BLaER1 treated with 17β-estradiol and CSF1 and Interleukin-3, amounts not matched to agents 10 nM and 100 nM (cell line): ENCODE results near the gene FLRT2.

Experiments
- H3K27ac ChIP-seq, 11 experiments: shearing (Covaris generic); formaldehyde crosslinking; 2 replicates each; pipeline ENCODE4 v1.8.1; 2022
- H3K27me3 ChIP-seq, 11 experiments: shearing (Covaris generic); formaldehyde crosslinking; 2 replicates each; pipeline ENCODE4 v1.8.1; 2022
- H3K36me3 ChIP-seq, 11 experiments: shearing (Covaris generic); formaldehyde crosslinking; 2 replicates each; pipeline ENCODE4 v1.8.1; 2022
- H3K4me1 ChIP-seq, 10 experiments: shearing (Covaris generic); formaldehyde crosslinking; 2 replicates each; pipeline ENCODE4 v1.8.1; 2022
- H3K4me2 ChIP-seq, 11 experiments: shearing (Covaris generic); formaldehyde crosslinking; 2 replicates each; pipeline ENCODE4 v1.8.1; 2022
- H3K4me3 ChIP-seq, 10 experiments: shearing (Covaris generic); formaldehyde crosslinking; 2 replicates each; pipeline ENCODE4 v1.8.1; 2022
- H3K9ac ChIP-seq, 11 experiments: shearing (Covaris generic); formaldehyde crosslinking; 2 replicates each; pipeline ENCODE4 v1.8.1; 2022
- H3K9me3 ChIP-seq, 11 experiments: shearing (Covaris generic); formaldehyde crosslinking; replicated peaks in 1 of 11; 2 replicates each; pipeline ENCODE4 v1.8.1; 2022
- H4K20me1 ChIP-seq, 11 experiments: shearing (Covaris generic); formaldehyde crosslinking; 2 replicates each; pipeline ENCODE4 v1.8.1; 2022
- Cebpa-rat ChIP-seq, 11 experiments: shearing (Covaris generic); IDR thresholded peaks; 2 replicates each; pipeline ENCODE4 v1.8.1; 2022

Gene FLRT2, protein sequence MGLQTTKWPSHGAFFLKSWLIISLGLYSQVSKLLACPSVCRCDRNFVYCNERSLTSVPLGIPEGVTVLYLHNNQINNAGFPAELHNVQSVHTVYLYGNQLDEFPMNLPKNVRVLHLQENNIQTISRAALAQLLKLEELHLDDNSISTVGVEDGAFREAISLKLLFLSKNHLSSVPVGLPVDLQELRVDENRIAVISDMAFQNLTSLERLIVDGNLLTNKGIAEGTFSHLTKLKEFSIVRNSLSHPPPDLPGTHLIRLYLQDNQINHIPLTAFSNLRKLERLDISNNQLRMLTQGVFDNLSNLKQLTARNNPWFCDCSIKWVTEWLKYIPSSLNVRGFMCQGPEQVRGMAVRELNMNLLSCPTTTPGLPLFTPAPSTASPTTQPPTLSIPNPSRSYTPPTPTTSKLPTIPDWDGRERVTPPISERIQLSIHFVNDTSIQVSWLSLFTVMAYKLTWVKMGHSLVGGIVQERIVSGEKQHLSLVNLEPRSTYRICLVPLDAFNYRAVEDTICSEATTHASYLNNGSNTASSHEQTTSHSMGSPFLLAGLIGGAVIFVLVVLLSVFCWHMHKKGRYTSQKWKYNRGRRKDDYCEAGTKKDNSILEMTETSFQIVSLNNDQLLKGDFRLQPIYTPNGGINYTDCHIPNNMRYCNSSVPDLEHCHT

DNA sequence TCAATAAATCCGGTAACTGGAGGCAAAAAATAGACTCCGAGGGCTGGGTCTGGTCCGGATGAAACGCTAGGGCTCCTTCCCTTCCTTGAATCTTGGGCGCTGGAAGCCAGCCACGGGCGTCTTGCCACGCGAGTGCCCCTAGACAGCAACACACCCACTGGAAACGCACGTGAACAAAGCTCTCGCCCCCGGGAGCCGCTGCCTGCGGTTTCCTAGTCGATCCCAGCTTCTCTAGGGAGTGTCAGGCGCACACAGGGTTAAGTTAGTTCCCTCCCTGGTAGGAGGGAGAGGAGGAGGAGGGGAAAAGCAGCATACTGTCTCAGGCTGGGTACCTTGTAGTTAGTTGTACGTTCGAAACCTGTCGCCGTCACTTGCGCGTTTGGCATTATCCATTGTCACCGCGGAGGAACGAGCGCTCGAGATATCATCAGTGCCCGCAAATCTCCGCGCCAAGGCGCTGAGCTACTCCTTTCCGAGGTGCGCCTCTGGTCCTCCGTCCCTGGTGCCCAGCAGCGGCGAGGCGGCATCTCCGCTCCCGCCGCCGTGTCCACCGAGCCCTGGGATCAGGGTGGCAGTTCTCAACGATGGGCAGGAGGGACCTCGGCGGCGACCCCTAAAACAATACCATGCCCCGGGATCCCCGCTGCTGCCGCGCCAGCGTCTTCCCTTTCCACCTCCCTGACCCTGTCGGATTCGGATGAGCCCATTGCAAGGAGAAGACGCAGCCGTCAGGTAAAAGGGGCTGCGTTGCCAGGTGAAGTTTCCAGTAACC is at the start of gene FLRT2:
TSS of gene FLRT2 (plus strand) at position 342 of the 772 bp plus-strand sequence. CDS start 91,371 bp downstream, outside the sequence.
- Histone ChIP-seq H3K27me3 (no peaks in the 10 kb centered on the region), H3K4me2 (no peak within 1 kb of the TSS), H4K20me1 (no peaks in the 10 kb centered on the region), H3K9ac (no peak within 1 kb of the TSS), H3K36me3 (no peaks in the 10 kb centered on the region), H3K4me1 (peaks cover 0 to 16% (median 0%) of the 10 kb centered on the region in 10 experiments; a peak in 6 of 20 replicates), H3K9me3 (peaks cover 50 to 61% (median 57%) of the 10 kb centered on the region in 11 experiments), H3K4me3 (no peak within 1 kb of the TSS), H3K27ac (no peak within 1 kb of the TSS)
- no peak for TF ChIP-seq Cebpa-rat (IDR thresholded peaks at IDR 0.05)

DNA sequence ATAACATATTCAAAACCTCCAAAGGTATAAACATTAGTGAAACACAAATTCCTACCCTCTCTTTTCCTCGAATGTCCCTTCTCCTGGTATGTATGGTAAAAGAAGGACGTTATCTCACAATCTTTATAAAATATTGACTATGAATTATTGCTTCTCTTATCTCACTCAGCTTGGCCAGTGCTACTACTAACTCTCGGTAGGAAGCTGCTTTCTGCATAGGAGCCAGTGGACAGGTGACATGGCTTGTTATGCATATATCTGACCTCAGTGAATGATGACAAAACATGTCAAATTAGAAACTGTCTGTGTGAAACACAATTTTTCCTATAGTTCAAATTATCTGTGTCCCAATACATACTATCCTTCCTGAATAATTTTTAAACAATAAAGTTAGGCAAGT is 48.5 kb upstream of the FLRT2 start:
- no peak overlapping the region for H3K4me3 ChIP-seq
- H4K20me1 ChIP-seq = no peaks in the 10 kb centered on the region
- no peak overlapping the region for H3K9ac ChIP-seq
- no peak overlapping the region for H3K27ac ChIP-seq
- H3K27me3 ChIP-seq = no peaks in the 10 kb centered on the region
- H3K4me2 ChIP-seq = no peak overlapping the region
- no peak for TF ChIP-seq Cebpa-rat (IDR thresholded peaks at IDR 0.05)
- H3K9me3 ChIP-seq = no peaks in the 10 kb centered on the region
- no peaks in the 10 kb centered on the region for H3K36me3 ChIP-seq
- H3K4me1 ChIP-seq = peaks cover 0 to 4% (median 0%) of the 10 kb centered on the region in 10 experiments; a peak in 1 of 20 replicates

DNA sequence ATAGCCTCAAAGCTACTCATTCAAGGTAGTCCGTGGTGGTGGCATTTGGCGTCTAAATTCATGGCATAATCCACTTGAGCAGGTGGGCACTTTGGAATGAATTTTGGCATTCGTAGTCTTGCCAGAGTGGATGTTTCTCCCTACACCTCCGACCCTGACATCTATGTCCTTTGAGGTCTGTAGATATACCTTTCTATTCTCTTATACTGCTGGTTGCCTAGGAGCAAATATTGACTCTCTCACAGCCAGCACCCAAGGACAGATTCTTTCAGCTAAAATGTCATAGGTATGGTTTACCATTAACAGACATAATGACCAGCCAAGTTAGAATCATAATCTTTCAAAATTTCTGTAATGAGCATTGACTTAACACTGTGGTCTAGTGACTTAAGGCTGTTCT is 47.4 kb upstream of the FLRT2 start:
- H3K27ac ChIP-seq = no peak overlapping the region
- no peak for TF ChIP-seq Cebpa-rat (IDR thresholded peaks at IDR 0.05)
- H3K9ac ChIP-seq = no peak overlapping the region
- 0 out of 22 replicates have a peak, but pooled peaks cover 0 to 5% (median 0%) of the 10 kb centered on the region in 11 experiments for H3K9me3 ChIP-seq
- H3K4me1 ChIP-seq = peaks cover 0 to 10% (median 0%) of the 10 kb centered on the region in 10 experiments; a peak in 3 of 20 replicates
- H3K27me3 ChIP-seq = no peaks in the 10 kb centered on the region
- no peak overlapping the region for H3K4me3 ChIP-seq
- no peaks in the 10 kb centered on the region for H4K20me1 ChIP-seq
- no peak overlapping the region for H3K4me2 ChIP-seq
- no peaks in the 10 kb centered on the region for H3K36me3 ChIP-seq

DNA sequence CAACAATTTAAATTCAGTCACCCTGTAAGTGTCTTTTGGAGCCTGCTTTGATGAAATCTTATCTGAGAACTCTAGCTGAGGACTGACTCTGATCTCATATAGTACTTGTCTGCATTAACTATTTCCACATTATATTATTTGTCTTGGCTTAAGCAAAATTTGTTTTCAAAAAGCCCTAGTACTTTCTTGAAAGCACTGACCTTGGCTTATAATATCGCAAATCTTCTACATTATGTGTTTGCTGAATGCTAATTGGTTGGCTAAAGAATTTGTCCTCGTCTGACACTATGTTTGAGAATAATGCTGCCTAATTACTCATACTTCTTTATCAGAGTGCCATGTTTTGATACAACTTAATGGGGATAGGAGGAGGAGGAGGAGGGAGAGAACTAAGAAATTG is 46.9 kb upstream of the FLRT2 start:
- H3K9ac ChIP-seq = no peak overlapping the region
- peaks cover 0 to 10% (median 0%) of the 10 kb centered on the region in 10 experiments; a peak in 3 of 20 replicates for H3K4me1 ChIP-seq
- no peak overlapping the region for H3K4me3 ChIP-seq
- H3K36me3 ChIP-seq = no peaks in the 10 kb centered on the region
- H3K27ac ChIP-seq = no peak overlapping the region
- H3K9me3 ChIP-seq = 0 out of 22 replicates have a peak, but pooled peaks cover 0 to 5% (median 0%) of the 10 kb centered on the region in 11 experiments
- H3K27me3 ChIP-seq = no peaks in the 10 kb centered on the region
- no peak overlapping the region for H3K4me2 ChIP-seq
- no peak for TF ChIP-seq Cebpa-rat (IDR thresholded peaks at IDR 0.05)
- no peaks in the 10 kb centered on the region for H4K20me1 ChIP-seq

DNA sequence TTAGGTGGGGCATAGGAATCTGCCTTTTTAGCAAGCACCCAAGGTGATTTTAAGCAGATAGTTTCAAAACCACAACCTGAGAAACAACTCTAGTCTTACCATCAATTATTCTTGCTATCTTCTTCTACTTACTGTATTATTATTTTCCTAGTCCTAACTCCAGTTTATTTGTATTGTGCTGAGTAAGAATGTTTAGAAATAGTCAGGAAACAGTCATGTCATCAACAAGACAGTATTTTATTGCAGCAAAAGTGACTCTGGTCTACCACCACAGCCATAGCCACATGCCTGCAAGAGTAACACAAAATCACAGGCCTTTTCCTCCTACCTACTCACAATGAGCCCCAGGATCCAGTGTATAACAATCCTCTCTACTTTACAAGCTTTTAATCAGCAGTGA is 46.3 kb upstream of the FLRT2 start:
- Histone ChIP-seq H4K20me1 (no peaks in the 10 kb centered on the region), H3K4me3 (no peak overlapping the region), H3K4me2 (peak overlapping the region in 1 of 11 experiments; percentile 29; a peak in 1 of 22 replicates), H3K27me3 (no peaks in the 10 kb centered on the region), H3K9me3 (peaks cover 0 to 5% (median 0%) of the 10 kb centered on the region in 11 experiments; a peak in 1 of 22 replicates), H3K4me1 (peaks cover 0 to 10% (median 0%) of the 10 kb centered on the region in 10 experiments; a peak in 3 of 20 replicates), H3K9ac (no peak overlapping the region), H3K27ac (no peak overlapping the region), H3K36me3 (no peaks in the 10 kb centered on the region)
- TF ChIP-seq Cebpa-rat (IDR thresholded peaks at IDR 0.05) = no peak

DNA sequence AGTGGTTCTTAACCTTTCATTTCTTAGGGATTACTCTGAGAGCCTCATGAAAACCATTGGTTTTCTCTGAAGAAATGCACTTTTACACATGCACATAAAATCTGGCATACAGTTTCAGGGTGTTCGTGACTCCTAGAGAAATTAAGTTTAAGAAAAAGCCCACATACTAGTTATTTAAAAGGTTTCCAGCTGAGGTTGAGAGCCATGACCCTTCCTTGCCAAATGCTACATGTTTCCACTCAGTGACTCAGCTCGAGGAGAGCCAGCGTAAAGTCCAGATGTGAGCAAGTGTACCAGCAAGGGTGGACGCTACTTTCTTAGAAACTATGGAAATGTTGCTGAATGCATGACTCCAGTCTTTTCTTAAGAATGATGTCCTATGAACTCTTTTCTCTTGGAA is 42.7 kb upstream of the FLRT2 start:
- Histone ChIP-seq H3K4me1 (peaks cover 0 to 10% (median 0%) of the 10 kb centered on the region in 10 experiments; a peak in 3 of 20 replicates), H3K27ac (no peak overlapping the region), H3K4me2 (peak overlapping the region in 2 of 11 experiments; percentile 20 to 45; a peak in 3 of 22 replicates), H3K9me3 (peaks cover 0 to 16% (median 11%) of the 10 kb centered on the region in 11 experiments; a peak in 18 of 22 replicates), H4K20me1 (no peaks in the 10 kb centered on the region), H3K9ac (no peak overlapping the region), H3K4me3 (no peak overlapping the region), H3K27me3 (no peaks in the 10 kb centered on the region), H3K36me3 (no peaks in the 10 kb centered on the region)
- TF ChIP-seq Cebpa-rat (IDR thresholded peaks at IDR 0.05) = no peak

DNA sequence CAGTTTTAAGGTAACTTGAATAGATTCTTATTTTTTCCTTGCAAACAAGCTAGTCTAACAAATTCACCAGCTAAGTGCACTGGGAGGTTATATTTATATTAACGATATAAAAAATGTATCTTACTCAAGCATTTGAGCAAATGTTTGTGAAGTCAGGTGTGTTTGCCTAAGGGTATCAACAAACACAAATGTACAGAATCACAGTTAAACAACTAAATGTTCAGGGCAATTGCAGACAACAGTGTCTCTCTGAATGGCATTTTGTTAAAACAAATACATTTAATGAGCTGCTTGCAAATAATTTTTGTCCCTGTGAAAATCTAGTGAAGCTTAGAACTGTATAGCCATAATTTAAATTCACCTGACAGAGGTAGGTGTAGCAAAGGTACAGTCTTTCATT is 28.2 kb upstream of the FLRT2 start:
- H3K27me3 ChIP-seq = no peaks in the 10 kb centered on the region
- TF ChIP-seq Cebpa-rat (IDR thresholded peaks at IDR 0.05) = no peak

DNA sequence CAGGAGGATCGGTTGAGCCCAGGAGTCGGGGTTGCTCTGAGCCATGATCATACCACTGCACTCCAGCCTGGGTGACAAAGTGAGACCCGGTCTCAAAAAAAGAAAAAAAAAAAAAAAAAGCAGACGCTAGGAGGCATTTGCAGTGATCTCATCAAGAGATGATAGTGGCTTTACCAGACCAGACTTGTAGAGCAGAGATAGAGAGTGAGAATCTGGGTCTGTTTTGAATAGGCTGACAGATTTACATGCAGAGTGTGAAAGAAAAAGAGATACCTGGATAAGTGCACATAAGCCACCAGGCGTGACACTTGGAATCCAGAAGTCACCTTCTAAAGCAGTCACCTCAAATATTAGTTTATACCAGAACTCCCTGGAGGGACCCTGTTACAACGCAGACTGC is 21.1 kb upstream of the FLRT2 start:
- Histone ChIP-seq H3K27me3 (no peaks in the 10 kb centered on the region; a peak in 1 of 22 replicates), H3K4me1 (peaks cover 0 to 11% (median 0%) of the 10 kb centered on the region in 10 experiments; a peak in 4 of 20 replicates), H3K36me3 (no peaks in the 10 kb centered on the region), H3K27ac (no peak overlapping the region), H3K9me3 (peaks cover 0 to 9% (median 0%) of the 10 kb centered on the region in 11 experiments; a peak in 2 of 22 replicates), H4K20me1 (no peaks in the 10 kb centered on the region), H3K9ac (no peak overlapping the region), H3K4me3 (no peak overlapping the region), H3K4me2 (no peak overlapping the region)
- no peak for TF ChIP-seq Cebpa-rat (IDR thresholded peaks at IDR 0.05)

More for the DNA sequence above, 28.2 kb upstream of the FLRT2 start:
- no peak overlapping the region for H3K27ac ChIP-seq
- H4K20me1 ChIP-seq = no peaks in the 10 kb centered on the region
- 0 out of 20 replicates have a peak, but pooled peaks cover 0 to 7% (median 0%) of the 10 kb centered on the region in 10 experiments for H3K4me1 ChIP-seq
- no peak overlapping the region for H3K4me3 ChIP-seq
- no peaks in the 10 kb centered on the region for H3K36me3 ChIP-seq
- no peak overlapping the region for H3K4me2 ChIP-seq
- H3K9ac ChIP-seq = no peak overlapping the region
- peaks cover 0 to 14% (median 0%) of the 10 kb centered on the region in 11 experiments; a peak in 6 of 22 replicates for H3K9me3 ChIP-seq
